Transverse colon (tissue), 3 donors: ENCODE measurements around the gene UBXN1.

Experiments
- EP300 ChIP-seq: sonication (generic); formaldehyde crosslinking; IDR thresholded peaks from one replicate; pipeline ENCODE4 v1.6.1; 2017; ENCODE audit warnings: antibody characterized with exemption, low read depth
- TF ChIP-seq, protein P1 (sequence below), 5 experiments: fragments of 200-600 bp in 3 of 5; fragments of 450-650 bp in 2 of 5; sonication (generic) in 3 of 5; IDR thresholded peaks; 1 replicate in 2 of 5; 2 replicates in 3 of 5; pipeline ENCODE4 v1.5.1; 2016 to 2017; ENCODE audit warnings: antibody characterized with exemption in 5 of 5, inconsistent platforms in 3 of 5, mild to moderate bottlenecking in 2 of 5, moderate library complexity in 1 of 5

DNA sequence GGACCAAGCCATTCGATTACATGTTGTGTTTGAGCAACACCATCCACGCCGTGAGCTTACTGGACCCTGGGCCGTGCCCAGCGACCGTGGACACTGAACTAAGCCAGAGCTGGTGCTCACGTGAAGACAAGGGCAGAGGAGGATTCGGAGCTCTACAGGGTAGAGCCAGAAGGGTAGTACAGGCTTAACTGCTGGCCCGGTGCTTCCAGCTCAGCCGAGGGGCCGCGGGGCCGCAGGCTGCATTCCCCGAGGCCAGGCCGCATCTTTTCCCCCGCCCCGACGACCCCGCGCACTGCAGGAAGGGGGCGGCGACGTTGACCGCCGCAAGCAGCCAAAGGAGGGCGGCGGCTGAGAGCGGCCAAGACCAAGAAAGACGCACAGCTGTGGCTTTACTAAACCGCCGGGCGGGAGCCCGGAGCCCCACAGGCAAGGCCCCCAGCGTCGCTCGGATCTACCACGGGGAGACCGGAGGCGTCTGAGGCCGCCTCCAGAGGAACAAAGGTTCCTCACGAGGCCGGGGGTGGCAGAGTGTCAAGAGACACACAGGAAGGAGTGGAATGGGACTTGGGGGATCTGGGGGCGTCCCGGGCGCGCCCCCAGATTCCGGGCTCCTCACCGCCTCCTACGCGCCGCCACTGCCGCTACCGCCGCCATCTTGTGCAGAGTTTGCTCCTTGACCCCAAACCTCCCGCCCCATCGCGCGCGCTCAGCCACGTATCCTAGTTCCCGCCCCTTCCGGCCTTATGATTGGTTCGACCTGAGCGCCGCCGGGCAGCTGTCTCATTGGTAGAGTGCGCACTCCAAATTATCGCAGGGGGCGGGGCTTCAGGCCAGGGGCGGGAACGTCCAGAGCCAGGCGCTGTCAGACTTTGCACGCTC, 32.7 kb downstream of the UBXN1 start, which contains the start of gene GANAB:
- TF ChIP-seq EP300: no peak
- TF ChIP-seq, protein P1, sequence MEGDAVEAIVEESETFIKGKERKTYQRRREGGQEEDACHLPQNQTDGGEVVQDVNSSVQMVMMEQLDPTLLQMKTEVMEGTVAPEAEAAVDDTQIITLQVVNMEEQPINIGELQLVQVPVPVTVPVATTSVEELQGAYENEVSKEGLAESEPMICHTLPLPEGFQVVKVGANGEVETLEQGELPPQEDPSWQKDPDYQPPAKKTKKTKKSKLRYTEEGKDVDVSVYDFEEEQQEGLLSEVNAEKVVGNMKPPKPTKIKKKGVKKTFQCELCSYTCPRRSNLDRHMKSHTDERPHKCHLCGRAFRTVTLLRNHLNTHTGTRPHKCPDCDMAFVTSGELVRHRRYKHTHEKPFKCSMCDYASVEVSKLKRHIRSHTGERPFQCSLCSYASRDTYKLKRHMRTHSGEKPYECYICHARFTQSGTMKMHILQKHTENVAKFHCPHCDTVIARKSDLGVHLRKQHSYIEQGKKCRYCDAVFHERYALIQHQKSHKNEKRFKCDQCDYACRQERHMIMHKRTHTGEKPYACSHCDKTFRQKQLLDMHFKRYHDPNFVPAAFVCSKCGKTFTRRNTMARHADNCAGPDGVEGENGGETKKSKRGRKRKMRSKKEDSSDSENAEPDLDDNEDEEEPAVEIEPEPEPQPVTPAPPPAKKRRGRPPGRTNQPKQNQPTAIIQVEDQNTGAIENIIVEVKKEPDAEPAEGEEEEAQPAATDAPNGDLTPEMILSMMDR (IDR thresholded peaks at IDR 0.05): peak in 2 of 5 experiments; percentile 14 to 21
